ENCODE results near the gene GPR78. TPM values are rescaled to one million over a fixed set of nuclear protein-coding genes. Genes with fewer than 3 reads are reported as not detected.

GPR78 gene, protein sequence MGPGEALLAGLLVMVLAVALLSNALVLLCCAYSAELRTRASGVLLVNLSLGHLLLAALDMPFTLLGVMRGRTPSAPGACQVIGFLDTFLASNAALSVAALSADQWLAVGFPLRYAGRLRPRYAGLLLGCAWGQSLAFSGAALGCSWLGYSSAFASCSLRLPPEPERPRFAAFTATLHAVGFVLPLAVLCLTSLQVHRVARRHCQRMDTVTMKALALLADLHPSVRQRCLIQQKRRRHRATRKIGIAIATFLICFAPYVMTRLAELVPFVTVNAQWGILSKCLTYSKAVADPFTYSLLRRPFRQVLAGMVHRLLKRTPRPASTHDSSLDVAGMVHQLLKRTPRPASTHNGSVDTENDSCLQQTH
- 0.97 and 4.9 TPM in 2 replicates for total RNA-seq (ENCODE audit: low replicate concordance)
- long read RNA-seq, partial matches to known transcripts, result 0 of 3 reads
- long read RNA-seq, other reads (novel, unspliced or antisense), result 2 of 3 reads

- Mint-ChIP-seq H3K27ac (no peak within 1 kb of the TSS), H3K36me3 (no peaks in the 10 kb centered on the region), H3K9me3 (no peaks in the 10 kb centered on the region), H3K4me3 (peak within 1 kb of the TSS; percentile 83), H3K4me1 (ENCODE audit: unreplicated experiment) (no peaks in the 10 kb centered on the region), H3K27me3 (peaks cover 73% of the 10 kb centered on the region)
- TF ChIP-seq CTCF (conservative IDR thresholded peaks at IDR 0.05), result no peak
- peak; percentile 87 for DNase-seq (ENCODE audit: extremely low spot score, unreplicated experiment)
Observed at GRCh38 chr4:8580321-8581093, at the start of gene GPR78. TSS of gene GPR78 (plus strand) at chr4:8580392. CDS start at chr4:8580983, 591 bp downstream.

DNA sequence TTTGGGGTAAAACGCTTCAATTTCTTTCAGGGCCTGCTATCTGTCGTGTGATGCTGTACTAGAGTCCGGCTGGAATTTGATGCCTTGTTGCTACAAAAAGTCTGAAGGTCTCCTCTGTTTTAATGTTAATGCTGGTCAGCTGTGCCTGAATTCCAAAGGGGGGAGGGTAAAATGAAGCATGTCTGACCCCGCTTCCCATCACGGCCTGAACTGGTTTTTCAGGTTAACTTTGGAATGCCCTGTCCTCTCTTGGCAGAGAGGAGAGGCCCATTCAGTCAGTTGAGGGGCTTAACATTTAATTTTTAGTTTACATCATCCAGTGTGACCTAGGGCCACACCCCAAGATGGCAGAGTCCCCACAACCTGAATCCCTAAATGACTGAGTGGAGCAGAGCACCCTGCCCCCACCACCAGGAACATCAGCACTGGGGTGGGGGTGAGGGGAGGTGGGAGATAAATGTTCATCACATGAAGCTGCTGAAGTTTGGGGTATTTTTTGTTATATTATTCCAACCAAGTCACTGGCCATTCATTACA, 47.9 kb upstream of the GPR78 start:
- Mint-ChIP-seq H3K27me3 (no peaks in the 10 kb centered on the region), H3K36me3 (peaks cover 3% of the 10 kb centered on the region), H3K4me1 (ENCODE audit: unreplicated experiment) (peaks cover 22% of the 10 kb centered on the region), H3K27ac (peak overlapping the region; percentile 98), H3K4me3 (peak overlapping the region; percentile 62), H3K9me3 (peaks cover 17% of the 10 kb centered on the region)
- no peak for TF ChIP-seq CTCF (conservative IDR thresholded peaks at IDR 0.05)
- no peak for DNase-seq (ENCODE audit: extremely low spot score, unreplicated experiment)

DNA sequence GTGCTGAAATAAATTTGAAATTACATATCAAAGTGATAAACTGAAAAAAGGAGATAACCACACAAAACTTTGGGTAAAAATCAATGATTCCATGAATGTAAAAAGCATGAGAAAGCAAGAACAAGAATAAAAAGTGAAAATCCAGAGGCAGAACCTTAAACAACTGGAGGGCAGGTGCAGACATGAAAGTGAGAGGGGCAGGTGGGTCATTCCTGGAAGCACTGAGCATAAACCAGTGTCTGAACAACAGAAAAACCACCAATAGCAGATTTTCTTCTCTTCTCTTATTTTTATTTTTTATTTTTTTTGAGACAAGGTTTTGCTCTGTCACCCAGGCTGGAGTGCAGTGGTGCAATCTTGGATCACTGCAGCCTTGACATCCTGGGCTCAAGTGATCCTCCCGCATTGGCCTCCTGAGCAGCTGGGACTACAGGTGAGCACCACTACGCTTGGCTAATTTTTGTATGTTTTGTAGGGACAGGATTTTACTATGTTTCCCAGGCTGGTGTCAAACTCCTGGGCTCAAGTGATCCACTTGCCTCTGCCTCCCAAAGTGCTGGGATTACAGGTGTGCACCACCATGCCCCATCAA, 46.8 kb upstream of the GPR78 start:
- Mint-ChIP-seq H3K36me3 (peaks cover 3% of the 10 kb centered on the region), H3K27me3 (no peaks in the 10 kb centered on the region), H3K4me3 (peak overlapping the region; percentile 67), H3K9me3 (peaks cover 17% of the 10 kb centered on the region), H3K4me1 (ENCODE audit: unreplicated experiment) (peaks cover 22% of the 10 kb centered on the region), H3K27ac (peak overlapping the region; percentile 98)
- no peak for DNase-seq (ENCODE audit: extremely low spot score, unreplicated experiment)
- TF ChIP-seq CTCF (conservative IDR thresholded peaks at IDR 0.05), result no peak

GRCh38 chr4:8534129-8534528, 46.1 kb upstream of the GPR78 start:
- no peak for DNase-seq (ENCODE audit: extremely low spot score, unreplicated experiment)
- peaks cover 3% of the 10 kb centered on the region for H3K36me3 Mint-ChIP-seq
- peaks cover 22% of the 10 kb centered on the region for H3K4me1 Mint-ChIP-seq (ENCODE audit: unreplicated experiment)
- H3K4me3 Mint-ChIP-seq, result peak overlapping the region; percentile 67
- TF ChIP-seq CTCF (conservative IDR thresholded peaks at IDR 0.05), result no peak
- peak overlapping the region; percentile 98 for H3K27ac Mint-ChIP-seq
- no peaks in the 10 kb centered on the region for H3K27me3 Mint-ChIP-seq
- H3K9me3 Mint-ChIP-seq, result peaks cover 17% of the 10 kb centered on the region

DNA sequence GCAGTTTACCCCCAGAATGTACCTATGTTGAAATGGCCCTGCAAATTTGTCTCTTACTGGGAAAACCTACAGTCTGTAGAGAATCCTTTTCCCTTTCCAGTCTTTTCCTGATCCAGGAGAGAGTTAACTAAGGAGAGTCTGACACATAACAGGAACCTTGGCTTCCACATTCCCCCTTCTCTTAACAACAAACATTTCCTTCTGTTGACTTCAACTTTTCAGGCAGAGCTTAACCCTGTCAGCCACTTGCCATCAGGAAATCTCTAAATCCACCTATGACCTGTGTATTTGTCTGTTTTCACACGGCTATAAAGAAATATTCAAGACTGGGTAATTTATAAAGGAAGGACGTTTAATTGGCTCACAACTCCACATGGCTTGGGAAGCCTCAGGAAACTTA, 45.6 kb upstream of the GPR78 start:
- peak overlapping the region; percentile 67 for H3K4me3 Mint-ChIP-seq
- peaks cover 3% of the 10 kb centered on the region for H3K36me3 Mint-ChIP-seq
- no peak for TF ChIP-seq CTCF (conservative IDR thresholded peaks at IDR 0.05)
- H3K27me3 Mint-ChIP-seq, result no peaks in the 10 kb centered on the region
- H3K9me3 Mint-ChIP-seq, result peaks cover 17% of the 10 kb centered on the region
- DNase-seq (ENCODE audit: extremely low spot score, unreplicated experiment), result no peak
- peaks cover 22% of the 10 kb centered on the region for H3K4me1 Mint-ChIP-seq (ENCODE audit: unreplicated experiment)
- H3K27ac Mint-ChIP-seq, result peak overlapping the region; percentile 98
